Spleen (tissue), 11 donors: Measurements from ENCODE around the gene NDRG3. TPM values are rescaled to one million over a fixed set of nuclear protein-coding genes. Genes with fewer than 3 reads are reported as not detected.

ENCODE experiments used
- DNase-seq: peaks from one replicate; pipeline ENCODE4 v3.0.0-alpha.2; 2020
- H3K27ac ChIP-seq, 8 donors: fragments of 200-600 bp; sonication (generic) in 7 of 8; 1 replicate in 4 of 8; 2 replicates in 4 of 8; pipeline versions ENCODE4 v1.5.0 to v1.8.0; 2016 to 2021; ENCODE audit warnings: inconsistent platforms in 4 of 8, mild to moderate bottlenecking in 4 of 8, moderate library complexity in 1 of 8
- H3K27me3 ChIP-seq, 7 donors: fragments of 200-600 bp; sonication (generic) in 6 of 7; replicated peaks in 1 of 7; 1 replicate in 4 of 7; 2 replicates in 3 of 7; pipeline versions ENCODE4 v1.5.0 to v1.8.0; 2016 to 2021; ENCODE audit warnings: inconsistent platforms in 3 of 7, mild to moderate bottlenecking in 1 of 7
- H3K36me3 ChIP-seq, 6 donors: fragments of 200-600 bp; sonication (generic) in 5 of 6; 1 replicate in 4 of 6; 2 replicates in 2 of 6; pipeline versions ENCODE4 v1.5.0 to v1.8.0; 2016 to 2021; ENCODE audit warnings: inconsistent platforms in 2 of 6
- H3K4me1 ChIP-seq, 6 donors: fragments of 200-600 bp; sonication (generic) in 5 of 6; 1 replicate in 3 of 6; 2 replicates in 3 of 6; pipeline versions ENCODE4 v1.5.0 to v1.8.0; 2016 to 2021; ENCODE audit warnings: inconsistent platforms in 3 of 6
- H3K4me3 ChIP-seq, 8 donors: fragments of 200-600 bp; sonication (generic) in 7 of 8; 1 replicate in 4 of 8; 2 replicates in 4 of 8; pipeline versions ENCODE4 v1.5.0 to v1.8.0; 2016 to 2021; ENCODE audit warnings: inconsistent platforms in 4 of 8, mild to moderate bottlenecking in 4 of 8, moderate library complexity in 2 of 8
- H3K9me3 ChIP-seq, 8 donors: fragments of 200-600 bp; sonication (generic) in 7 of 8; 1 replicate in 4 of 8; 2 replicates in 4 of 8; pipeline versions ENCODE4 v1.5.0 to v1.8.0; 2016 to 2021; ENCODE audit warnings: inconsistent platforms in 4 of 8
- CTCF ChIP-seq, 11 experiments: fragments of 200-600 bp in 7 of 11; fragments of 450-650 bp in 4 of 11; sonication (generic) in 4 of 11; IDR thresholded peaks in 8 of 11; conservative IDR thresholded peaks in 3 of 11; 1 replicate in 7 of 11; 2 replicates in 4 of 11; pipeline versions ENCODE4 v1.4.0 to v1.8.0; 2016 to 2021; ENCODE audit warnings: antibody characterized with exemption in 11 of 11, inconsistent platforms in 4 of 11, mild to moderate bottlenecking in 1 of 11
- POLR2A ChIP-seq, 3 donors: fragments of 450-650 bp; IDR thresholded peaks; one replicate each; pipeline ENCODE4 v1.5.1; 2017; ENCODE audit warnings: antibody characterized with exemption in 3 of 3, mild to moderate bottlenecking in 1 of 3
- POLR2AphosphoS5 ChIP-seq, 3 donors: sonication (generic); formaldehyde crosslinking; IDR thresholded peaks; one replicate each; pipeline ENCODE4 v1.5.1; 2017; ENCODE audit warnings: antibody characterized with exemption in 3 of 3
- WGBS, 5 donors: extraction: QIAGEN DNeasy Blood & Tissue Kit in 3 of 5; methylation state at CpG; one replicate each; pipeline versions ENCODE4 v1.1.5 to v1.1.7; 2013 to 2018; 5-methylcytosine and 5-hydroxymethylcytosine counted together
- intact Hi-C: fragments of 100-400 bp; cut with DNase I; formaldehyde crosslinking; loops from one replicate; pipeline ENCODE4 v1.15.0; 2023; ENCODE audit warnings: low total_unique reads
- polyA plus RNA-seq, 3 donors: library from polyadenylated mRNA; stranded (reverse); fragments of 200-250 nt; gene quantifications; one replicate each; pipeline ENCODE4 v1.2.1, GENCODE V29; 2013
- total RNA-seq, 7 donors: library from RNA; depleted of rRNA in 3 of 7; stranded (reverse); fragments of >200 nt in 3 of 7; fragmentation: NEBNext Ultra II Directional in 4 of 7; extraction: Animal tissue kit (Norgen Biotek cat#: 25700) in 4 of 7; gene quantifications; one replicate each; pipeline versions ENCODE4 v1.1.0 to v1.2.1, GENCODE V29; 2016 to 2021
- donor health status: healthy with polysubstance abuse.
- donor health status: DM: no; HTN: no; CAD: no; lungs with moderate emphysema.
- donor health status: DM: no; HTN: no; CAD: no.
- donor health status: Bipolar disorder and iron deficiency.
- donor health status: healthy.
- donor health status: DM: no; HTN: no; CAD: no.
- donor health status: DM: yes; HTN: yes; CAD: no.

Gene NDRG3
- total and polyA plus RNA-seq, 10 donors, result 15.5 to 32.0 (median 27.1) TPM

DNA sequence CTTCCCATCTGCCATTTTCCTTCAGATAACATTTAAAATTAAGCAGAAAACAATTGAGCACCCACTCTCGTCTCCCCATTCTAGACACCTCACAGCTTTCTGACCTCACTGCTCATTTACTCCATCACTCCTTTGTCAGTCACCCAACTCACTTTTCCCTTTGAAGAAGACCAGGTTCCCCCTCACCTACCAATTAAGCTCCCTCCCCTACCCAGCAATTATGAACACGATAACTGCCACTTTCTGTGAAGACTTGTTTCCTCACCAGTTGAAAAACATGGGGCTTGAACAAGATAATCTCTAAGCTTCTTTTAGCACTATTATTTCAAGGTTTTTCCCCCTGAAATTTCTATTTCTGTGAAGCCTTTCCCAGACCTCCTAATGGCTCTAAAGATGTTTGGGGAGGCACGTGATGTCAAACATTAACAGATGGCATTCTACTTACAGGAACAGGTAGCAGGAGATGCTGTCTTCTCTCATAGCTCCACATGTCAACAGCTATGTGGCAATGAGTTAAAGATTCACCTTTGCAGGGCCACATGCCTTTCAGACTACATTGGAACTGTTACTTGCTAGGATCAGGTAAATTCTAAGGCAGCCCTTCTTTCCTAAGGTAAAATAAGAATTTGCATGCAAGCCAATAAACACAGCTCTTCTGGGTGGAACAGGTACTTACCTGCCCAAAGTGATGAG lies 75.1 kb downstream of the NDRG3 start:
- Histone ChIP-seq H3K9me3 (no peaks in the 10 kb centered on the region), H3K4me3 (no peak overlapping the region), H3K27ac (no peak overlapping the region), H3K36me3 (peaks cover 0 to 73% (median 14%) of the 10 kb centered on the region in 6 donors), H3K27me3 (no peaks in the 10 kb centered on the region), H3K4me1 (no peaks in the 10 kb centered on the region)
- 91 to 96% (median 94%) methylated on average over 3 of the region's 3 CpGs for WGBS, 5 donors
- intact Hi-C loops, result no loop called here
- no peak for TF ChIP-seq POLR2A (IDR thresholded peaks at IDR 0.05)
- TF ChIP-seq POLR2AphosphoS5 (IDR thresholded peaks at IDR 0.05), result no peak
- no peak for TF ChIP-seq CTCF (IDR thresholded peaks at IDR 0.05 in 8 of 11, conservative IDR thresholded peaks at IDR 0.05 in 3 of 11)
- DNase-seq, result no peak

DNA sequence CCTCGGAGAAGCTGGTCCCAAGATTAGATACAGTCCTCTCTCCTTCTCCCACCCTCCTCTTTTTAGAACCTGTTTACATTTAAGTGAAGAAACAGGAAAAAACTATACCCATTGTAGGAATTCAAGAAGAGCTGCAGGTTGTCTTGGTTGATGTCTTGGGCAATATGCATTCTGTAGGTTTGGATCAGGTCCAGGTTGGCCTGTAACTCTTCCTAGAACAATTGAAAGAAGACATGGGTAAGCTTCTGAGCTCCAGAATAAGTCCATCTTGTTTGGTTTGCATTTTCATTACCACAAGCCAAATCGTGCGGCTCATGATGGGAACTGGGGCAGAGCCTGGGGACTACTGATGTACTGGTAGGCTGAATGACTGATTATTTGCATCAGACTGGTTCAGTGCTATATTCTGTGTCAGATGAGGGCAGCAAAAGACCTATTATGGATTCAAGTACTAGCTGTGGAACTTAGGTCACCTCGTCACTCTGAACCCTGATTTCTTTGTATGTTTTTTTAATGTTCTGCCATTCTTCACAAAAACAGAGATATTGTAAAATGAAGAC lies 79.6 kb downstream of the NDRG3 start:
- H3K36me3 ChIP-seq, result peaks cover 0 to 92% (median 28%) of the 10 kb centered on the region in 6 donors
- peaks cover 0 to 13% (median 0%) of the 10 kb centered on the region in 6 donors for H3K4me1 ChIP-seq
- no peaks in the 10 kb centered on the region for H3K9me3 ChIP-seq
- intact Hi-C loops, result no loop called here
- no peak for DNase-seq
- no peaks in the 10 kb centered on the region for H3K27me3 ChIP-seq
- H3K27ac ChIP-seq, result no peak overlapping the region
- WGBS, 5 donors, result 71 to 83% (median 79%) methylated on average over 4 of the region's 4 CpGs
- no peak for TF ChIP-seq POLR2A (IDR thresholded peaks at IDR 0.05)
- TF ChIP-seq POLR2AphosphoS5 (IDR thresholded peaks at IDR 0.05), result no peak
- TF ChIP-seq CTCF (IDR thresholded peaks at IDR 0.05 in 8 of 11, conservative IDR thresholded peaks at IDR 0.05 in 3 of 11), result peak in 2 of 11 experiments; percentile 21 to 22
- no peak overlapping the region for H3K4me3 ChIP-seq

DNA sequence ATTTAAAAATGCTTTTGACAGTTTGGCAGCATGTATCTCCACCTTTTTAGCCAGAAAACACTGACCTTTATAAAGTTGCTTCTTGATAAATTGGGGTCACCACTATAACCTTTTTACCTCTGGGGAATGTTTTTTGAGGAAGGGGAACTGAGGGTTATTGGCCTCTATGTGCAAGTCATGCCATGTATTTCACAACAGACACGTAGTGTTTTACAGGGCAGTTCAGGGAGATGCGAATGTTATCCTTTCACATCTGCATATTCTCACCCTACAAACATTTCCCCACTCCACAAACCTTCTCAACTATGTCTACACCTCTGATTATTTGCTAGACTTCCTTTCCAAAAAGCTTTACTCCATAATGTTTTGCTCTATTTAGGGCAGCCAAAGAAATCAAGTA lies 82.9 kb downstream of the NDRG3 start:
- DNase-seq, result no peak
- WGBS, 5 donors, result 34 to 75% (median 56%) methylated on average over 2 of the region's 2 CpGs
- TF ChIP-seq CTCF (IDR thresholded peaks at IDR 0.05 in 8 of 11, conservative IDR thresholded peaks at IDR 0.05 in 3 of 11), result no peak
- TF ChIP-seq POLR2AphosphoS5 (IDR thresholded peaks at IDR 0.05), result no peak
- no peak for TF ChIP-seq POLR2A (IDR thresholded peaks at IDR 0.05)
- Histone ChIP-seq H3K4me3 (no peak overlapping the region), H3K27me3 (no peaks in the 10 kb centered on the region), H3K36me3 (peaks cover 0 to 85% (median 25%) of the 10 kb centered on the region in 6 donors), H3K4me1 (peaks cover 0 to 19% (median 0%) of the 10 kb centered on the region in 6 donors), H3K9me3 (no peaks in the 10 kb centered on the region), H3K27ac (peak overlapping the region in 2 of 8 donors; percentile 30 to 57)
- intact Hi-C loops, result no loop called here

DNA sequence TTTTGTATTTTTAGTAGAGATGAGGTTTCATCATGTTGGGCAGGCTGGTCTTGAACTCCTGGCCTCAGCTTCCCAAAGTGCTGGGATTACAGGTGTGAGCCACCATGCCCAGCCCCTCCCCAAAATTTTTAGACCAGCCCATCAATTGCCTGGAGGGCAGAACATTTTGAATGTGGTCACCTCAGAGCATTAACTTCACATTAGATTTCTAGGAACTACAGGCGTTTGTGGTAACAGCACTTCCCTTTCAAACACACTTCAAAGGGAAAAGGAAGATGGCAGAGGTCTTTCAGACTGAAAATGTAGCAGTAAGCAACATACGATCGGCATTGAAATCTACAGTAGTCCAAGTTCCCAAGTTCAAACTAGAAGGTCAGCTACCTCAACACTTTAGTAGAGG lies 87.6 kb downstream of the NDRG3 start:
- H3K36me3 ChIP-seq, result peaks cover 0 to 89% (median 24%) of the 10 kb centered on the region in 6 donors
- no peak overlapping the region for H3K27ac ChIP-seq

More for the DNA sequence above, 87.6 kb downstream of the NDRG3 start:
- Histone ChIP-seq H3K9me3 (no peaks in the 10 kb centered on the region), H3K4me1 (peaks cover 0 to 15% (median 0%) of the 10 kb centered on the region in 6 donors), H3K27me3 (no peaks in the 10 kb centered on the region), H3K4me3 (no peak overlapping the region)
- DNase-seq, result no peak
- no peak for TF ChIP-seq POLR2AphosphoS5 (IDR thresholded peaks at IDR 0.05)
- TF ChIP-seq POLR2A (IDR thresholded peaks at IDR 0.05), result no peak
- TF ChIP-seq CTCF (IDR thresholded peaks at IDR 0.05 in 8 of 11, conservative IDR thresholded peaks at IDR 0.05 in 3 of 11), result no peak
- intact Hi-C loops, result no loop called here
- WGBS, 5 donors, result 27 to 41% (median 38%) methylated on average over 3 of the region's 3 CpGs
